Stomach smooth muscle (tissue), 2 donors: ENCODE measurements around the gene USP5.

Experiments used
- H3K27ac ChIP-seq: one replicate; pipeline ENCODE4 v1.7.0; 2013; ENCODE audit warnings: mild to moderate bottlenecking, low read length, inconsistent platforms
- H3K27me3 ChIP-seq, 2 donors: one replicate each; pipeline ENCODE4 v1.7.0; 2013; ENCODE audit warnings: low read length in 2 of 2; ENCODE audit not compliant: insufficient read depth in 2 of 2, control insufficient read depth in 1 of 2
- H3K36me3 ChIP-seq, 2 donors: one replicate each; pipeline ENCODE4 v1.7.0; 2013; ENCODE audit warnings: low read length in 2 of 2; ENCODE audit not compliant: control insufficient read depth in 2 of 2, insufficient read depth in 2 of 2
- H3K4me1 ChIP-seq: one replicate; pipeline ENCODE4 v1.7.0; 2013; ENCODE audit warnings: low read length; ENCODE audit not compliant: control insufficient read depth, insufficient read depth
- H3K4me3 ChIP-seq, 2 donors: one replicate each; pipeline ENCODE4 v1.7.0; 2013; ENCODE audit warnings: low read length in 2 of 2
- H3K9ac ChIP-seq, 2 donors: one replicate each; pipeline ENCODE4 v1.7.0; 2013; ENCODE audit warnings: low read length in 2 of 2, mild to moderate bottlenecking in 1 of 2
- H3K9me3 ChIP-seq, 2 donors: one replicate each; pipeline ENCODE4 v1.7.0; 2013; ENCODE audit warnings: low read length in 2 of 2; ENCODE audit not compliant: control insufficient read depth in 2 of 2
- donor health status: healthy.
- donor health status: Pancreatic carcinoma.

The USP5 gene

GRCh38 chr12:6832125-6832524, 19.8 kb upstream of the USP5 start:
- H3K27ac ChIP-seq: no peak overlapping the region
- no peak overlapping the region for H3K9ac ChIP-seq
- H3K4me3 ChIP-seq: no peak overlapping the region
- H3K27me3 ChIP-seq: no peaks in the 10 kb centered on the region
- H3K36me3 ChIP-seq: peaks cover 12 to 27% of the 10 kb centered on the region in 2 donors
- H3K4me1 ChIP-seq: peaks cover 15% of the 10 kb centered on the region
- no peaks in the 10 kb centered on the region for H3K9me3 ChIP-seq

GRCh38 chr12:6833189-6833890, 18.6 kb upstream of the USP5 start:
- no peak overlapping the region for H3K27ac ChIP-seq
- no peaks in the 10 kb centered on the region for H3K27me3 ChIP-seq
- H3K4me1 ChIP-seq: peaks cover 9% of the 10 kb centered on the region
- no peak overlapping the region for H3K9ac ChIP-seq
- H3K9me3 ChIP-seq: no peaks in the 10 kb centered on the region
- H3K36me3 ChIP-seq: peaks cover 18 to 39% of the 10 kb centered on the region in 2 donors
- no peak overlapping the region for H3K4me3 ChIP-seq

GRCh38 chr12:6834254-6834653, 17.7 kb upstream of the USP5 start:
- no peaks in the 10 kb centered on the region for H3K9me3 ChIP-seq
- no peak overlapping the region for H3K9ac ChIP-seq
- H3K27me3 ChIP-seq: no peaks in the 10 kb centered on the region
- H3K36me3 ChIP-seq: peaks cover 18 to 47% of the 10 kb centered on the region in 2 donors
- no peak overlapping the region for H3K4me3 ChIP-seq
- H3K4me1 ChIP-seq: peaks cover 9% of the 10 kb centered on the region
- no peak overlapping the region for H3K27ac ChIP-seq

GRCh38 chr12:6834873-6835272, 17.1 kb upstream of the USP5 start:
- Histone ChIP-seq H3K36me3 (peaks cover 18 to 49% of the 10 kb centered on the region in 2 donors), H3K27me3 (no peaks in the 10 kb centered on the region), H3K9ac (no peak overlapping the region), H3K9me3 (no peaks in the 10 kb centered on the region), H3K27ac (no peak overlapping the region), H3K4me1 (peaks cover 4% of the 10 kb centered on the region), H3K4me3 (no peak overlapping the region)

- Histone ChIP-seq H3K9ac (no peak overlapping the region), H3K27ac (no peak overlapping the region), H3K4me1 (no peaks in the 10 kb centered on the region), H3K4me3 (no peak overlapping the region), H3K9me3 (no peaks in the 10 kb centered on the region), H3K36me3 (peaks cover 14 to 42% of the 10 kb centered on the region in 2 donors), H3K27me3 (no peaks in the 10 kb centered on the region)
Observed at GRCh38 chr12:6836851-6837250, 15.1 kb upstream of the USP5 start.

GRCh38 chr12:6837370-6838060, 14.4 kb upstream of the USP5 start:
- H3K27ac ChIP-seq: no peak overlapping the region
- H3K4me3 ChIP-seq: no peak overlapping the region
- H3K9me3 ChIP-seq: no peaks in the 10 kb centered on the region
- H3K27me3 ChIP-seq: no peaks in the 10 kb centered on the region
- H3K9ac ChIP-seq: no peak overlapping the region
- H3K36me3 ChIP-seq: peaks cover 10 to 38% of the 10 kb centered on the region in 2 donors
- H3K4me1 ChIP-seq: no peaks in the 10 kb centered on the region

- Histone ChIP-seq H3K4me1 (no peaks in the 10 kb centered on the region), H3K27me3 (no peaks in the 10 kb centered on the region), H3K4me3 (no peak overlapping the region), H3K9ac (no peak overlapping the region), H3K9me3 (no peaks in the 10 kb centered on the region), H3K36me3 (peaks cover 6 to 42% of the 10 kb centered on the region in 2 donors), H3K27ac (no peak overlapping the region)
Observed at GRCh38 chr12:6838854-6839253, 13.1 kb upstream of the USP5 start.

- H3K36me3 ChIP-seq: peaks cover 10 to 43% of the 10 kb centered on the region in 2 donors
Observed at GRCh38 chr12:6839482-6840201, 12.3 kb upstream of the USP5 start.

GRCh38 chr12:6840330-6840729, 11.6 kb upstream of the USP5 start:
- no peak overlapping the region for H3K9ac ChIP-seq
- H3K4me3 ChIP-seq: no peak overlapping the region
- no peaks in the 10 kb centered on the region for H3K9me3 ChIP-seq
- no peak overlapping the region for H3K27ac ChIP-seq
- H3K4me1 ChIP-seq: no peaks in the 10 kb centered on the region
- peaks cover 15 to 47% of the 10 kb centered on the region in 2 donors for H3K36me3 ChIP-seq
- H3K27me3 ChIP-seq: no peaks in the 10 kb centered on the region

More at GRCh38 chr12:6839482-6840201, 12.3 kb upstream of the USP5 start:
- H3K4me3 ChIP-seq: no peak overlapping the region
- H3K4me1 ChIP-seq: no peaks in the 10 kb centered on the region
- no peak overlapping the region for H3K9ac ChIP-seq
- no peaks in the 10 kb centered on the region for H3K27me3 ChIP-seq
- H3K9me3 ChIP-seq: no peaks in the 10 kb centered on the region
- no peak overlapping the region for H3K27ac ChIP-seq

GRCh38 chr12:6840761-6841515, 11.0 kb upstream of the USP5 start, which contains the start of gene GNB3:
Gene GNB3, plus strand, starts transcription at chr12:6840925. Its CDS starts 363 bp downstream, at chr12:6841288.
- Histone ChIP-seq H3K9ac (no peak within 1 kb of the TSS), H3K36me3 (peaks cover 18 to 51% of the 10 kb centered on the region in 2 donors), H3K4me1 (no peaks in the 10 kb centered on the region), H3K27me3 (no peaks in the 10 kb centered on the region), H3K4me3 (no peak within 1 kb of the TSS), H3K9me3 (no peaks in the 10 kb centered on the region), H3K27ac (no peak within 1 kb of the TSS)
